Endothelial cell of umbilical vein (primary cell): ENCODE data around the gene TTC1. TPM values are rescaled to one million over a fixed set of nuclear protein-coding genes. Genes with fewer than 3 reads are reported as not detected.

Experiments
- BruUV-seq: library from RNA; stranded (reverse); fragments of 400-500 nt; replicated peaks from 2 replicates; lab custom pipeline; 2021; lab: Mats Ljungman, UMichigan
- CTCF ChIA-PET: fragments of 300-600, 350-600 bp; sonication (Branson Sonifier 250); formaldehyde crosslinking; loops from one replicate; lab custom pipeline; 2021; ENCODE audit warnings: antibody characterized with exemption, inconsistent platforms; lab: Charles Lee
- POLR2A ChIA-PET: fragments of 300-600, 350-600 bp; sonication (Branson Sonifier 250); formaldehyde crosslinking; loops from one replicate; lab custom pipeline; 2021; ENCODE audit warnings: antibody characterized with exemption, inconsistent platforms; lab: Charles Lee
- DNase-seq: peaks from one replicate; pipeline ENCODE4 v3.0.0-alpha.2; 2011; ENCODE audit warnings: low read depth, low spot score
- FAIRE-seq: peaks from 2 replicates; lab custom pipeline; 2011; peaks lifted over from hg19 to GRCh38; lab: Jason Lieb, UNC
- H2AFZ ChIP-seq: 2 replicates; pipeline ENCODE4 v1.6.0; 2012; ENCODE audit warnings: low read depth, low read length, control low read depth, inconsistent platforms
- H3K27ac ChIP-seq: 2 replicates; pipeline ENCODE4 v1.5.1; 2011; ENCODE audit warnings: low read depth, mild to moderate bottlenecking, control low read depth, low read length, moderate library complexity; ENCODE audit not compliant: insufficient read depth
- H3K27me3 ChIP-seq, 2 experiments: 2 replicates each; pipeline versions ENCODE4 v1.6.0 to v1.6.1; 2011; ENCODE audit warnings: low read length in 2 of 2, mixed read lengths in 1 of 2; ENCODE audit not compliant: control insufficient read depth in 2 of 2, insufficient read depth in 2 of 2
- H3K36me3 ChIP-seq, 2 experiments: 2 replicates in 1 of 2; 3 replicates in 1 of 2; pipeline ENCODE4 v1.5.1; 2011; ENCODE audit warnings: low read length in 2 of 2, mild to moderate bottlenecking in 1 of 2, moderate library complexity in 1 of 2; ENCODE audit not compliant: control insufficient read depth in 2 of 2, insufficient read depth in 2 of 2; ENCODE audit errors: extremely low read depth in 1 of 2
- H3K4me1 ChIP-seq: 3 replicates; pipeline ENCODE4 v1.5.1; 2011; ENCODE audit warnings: mild to moderate bottlenecking, low read length; ENCODE audit not compliant: control insufficient read depth, insufficient read depth; ENCODE audit errors: extremely low read depth
- H3K4me2 ChIP-seq: 2 replicates; pipeline ENCODE4 v1.6.1; 2011; ENCODE audit warnings: low read length, control low read depth, mixed read lengths; ENCODE audit not compliant: insufficient read depth
- H3K4me3 ChIP-seq, 3 experiments: fragments of 200-600 bp in 1 of 3; sonication (generic), shearing (Covaris generic) in 1 of 3; replicated peaks in 1 of 3; 2 replicates each; pipeline ENCODE4 v1.5.1; 2011 to 2016; ENCODE audit warnings: control low read depth in 3 of 3, low read length in 3 of 3, mild to moderate bottlenecking in 2 of 3, inconsistent platforms in 1 of 3, low read depth in 1 of 3, moderate library complexity in 1 of 3; ENCODE audit not compliant: insufficient read depth in 1 of 3
- H3K79me2 ChIP-seq: 2 replicates; pipeline ENCODE4 v1.6.0; 2012; ENCODE audit warnings: low read length, inconsistent platforms; ENCODE audit not compliant: control insufficient read depth, insufficient read depth
- H3K9ac ChIP-seq: replicated peaks from 2 replicates; pipeline ENCODE3; 2011; ENCODE audit warnings: low read length, control low read depth; ENCODE audit not compliant: insufficient read depth; ENCODE audit errors: extremely low read depth
- H3K9me1 ChIP-seq: replicated peaks from 3 replicates; pipeline ENCODE4 v1.6.0; 2011; ENCODE audit warnings: mild to moderate bottlenecking, low read length; ENCODE audit not compliant: control insufficient read depth, insufficient read depth; ENCODE audit errors: extremely low read depth
- H3K9me3 ChIP-seq: replicated peaks from 2 replicates; pipeline ENCODE4 v1.5.1; 2012; ENCODE audit warnings: low read length, inconsistent platforms; ENCODE audit not compliant: control insufficient read depth, insufficient read depth
- H4K20me1 ChIP-seq: replicated peaks from 2 replicates; pipeline ENCODE3; 2011; ENCODE audit warnings: mild to moderate bottlenecking, low read length; ENCODE audit not compliant: control insufficient read depth, insufficient read depth; ENCODE audit errors: extremely low read depth
- CTCF ChIP-seq, 2 donors: IDR thresholded peaks; 1 replicate in 1 of 2; 2 replicates in 1 of 2; pipeline ENCODE4 v1.5.1; 2011; ENCODE audit warnings: low read length in 2 of 2, mild to moderate bottlenecking in 2 of 2, moderate library complexity in 2 of 2, control low read depth in 1 of 2, inconsistent platforms in 1 of 2, low read depth in 1 of 2; ENCODE audit not compliant: insufficient read depth in 1 of 2; ENCODE audit errors: extremely low read depth in 1 of 2
- EZH2 ChIP-seq: IDR thresholded peaks from 2 replicates; pipeline ENCODE4 v1.6.1; 2012; ENCODE audit warnings: borderline replicate concordance, low read depth, mild to moderate bottlenecking, moderate library complexity, low read length, inconsistent platforms; ENCODE audit not compliant: severe bottlenecking
- FOS ChIP-seq: IDR thresholded peaks from 2 replicates; pipeline ENCODE4 v1.6.1; 2011; ENCODE audit warnings: mild to moderate bottlenecking, low read length, moderate library complexity, borderline replicate concordance; ENCODE audit not compliant: insufficient read depth
- GATA2 ChIP-seq: IDR thresholded peaks from 2 replicates; pipeline ENCODE4 v1.7.0; 2011; ENCODE audit warnings: low read depth, mild to moderate bottlenecking, moderate library complexity, mixed read lengths, low read length; ENCODE audit not compliant: insufficient read length, insufficient read depth
- JUN ChIP-seq: IDR thresholded peaks from 2 replicates; pipeline ENCODE4 v1.6.1; 2011; ENCODE audit warnings: borderline replicate concordance, low read depth; ENCODE audit not compliant: insufficient read length, insufficient read depth
- MAX ChIP-seq: IDR thresholded peaks from 2 replicates; pipeline ENCODE4 v1.6.1; 2011; ENCODE audit not compliant: insufficient read depth, insufficient read length
- MYC ChIP-seq: IDR thresholded peaks from one replicate; pipeline ENCODE4 v1.6.1; 2011; ENCODE audit warnings: mild to moderate bottlenecking, low read depth, low read length
- POLR2A ChIP-seq: IDR thresholded peaks from 2 replicates; pipeline ENCODE4 v1.6.1; 2012; ENCODE audit warnings: low read depth, mild to moderate bottlenecking, control low read depth, low read length
- POLR2AphosphoS5 ChIP-seq: IDR thresholded peaks from 2 replicates; pipeline ENCODE4 v1.6.1; 2012; ENCODE audit warnings: low read depth, mild to moderate bottlenecking, control low read depth, low read length, moderate library complexity; ENCODE audit not compliant: insufficient read depth
- dilution Hi-C: fragments of 300-500 bp; cut with MboI; formaldehyde crosslinking; loops from one replicate; pipeline ENCODE4 v1.15.0; 2019; ENCODE audit warnings: low sequenced_read_pairs; ENCODE audit not compliant: extremely low pct_ligation_motif_present
- intact Hi-C: fragments of 100-400 bp; cut with micrococcal nuclease; formaldehyde crosslinking; loops from one replicate; pipeline ENCODE4 v1.10.0; 2022
- polyA plus RNA-seq, 4 experiments: library from polyadenylated mRNA; depleted of rRNA in 3 of 4; stranded (reverse) in 3 of 4; unstranded in 1 of 4; fragments of >200 nt; gene quantifications; 2 replicates each; pipeline versions ENCODE4 v1.2.1 to v1.2.3, GENCODE V29; 2011 to 2012; ENCODE audit warnings: missing spikeins in 1 of 4
- total RNA-seq: library from RNA; stranded (reverse); gene quantifications from 2 replicates; pipeline ENCODE4 v1.2.3, GENCODE V29; 2021

Gene TTC1
- total and polyA plus RNA-seq, 2 donors (not counting 3 experiments of a cell fraction or from before 2014, with no cell fraction given) = 23.9 to 62.6 TPM

- Histone ChIP-seq H2AFZ (no peak overlapping the region), H3K9me1 (peaks cover 3% of the 10 kb centered on the region), H3K9me3 (no peaks in the 10 kb centered on the region), H3K4me3 (no peak overlapping the region), H3K36me3 (peaks cover 5 to 9% of the 10 kb centered on the region in 2 experiments), H3K27me3 (no peaks in the 10 kb centered on the region), H3K9ac (no peak overlapping the region), H3K4me1 (peaks cover 6% of the 10 kb centered on the region), H3K79me2 (peaks cover 2% of the 10 kb centered on the region), H3K27ac (no peak overlapping the region), H3K4me2 (no peak overlapping the region), H4K20me1 (no peaks in the 10 kb centered on the region)
- ChIA-PET POLR2A (interaction anchor here (0.6 kb wide), 1 partner anchor 210 kb away, joined by 4 read pairs; no protein-coding TSS in a partner anchor), CTCF (interaction anchor here (1.4 to 1.5 kb wide), 2 partner anchors 9 to 360 kb away, joined by 5 to 9 read pairs; no protein-coding TSS in a partner anchor)
- intact Hi-C loops = no loop called here
- no peak for TF ChIP-seq POLR2AphosphoS5
- no peak for TF ChIP-seq MYC
- TF ChIP-seq EZH2 = no peak
- TF ChIP-seq GATA2 = no peak
- TF ChIP-seq MAX = no peak
- TF ChIP-seq JUN = no peak
- TF ChIP-seq CTCF (IDR thresholded peaks at IDR 0.05; ENCODE audit: extremely low read depth in 1 of 2, insufficient read depth in 1 of 2, low read depth in 1 of 2, low read length in 2 of 2) = no peak
- TF ChIP-seq FOS = no peak
- no peak for TF ChIP-seq POLR2A
- DNase-seq (no peak), FAIRE-seq (no peak)
- dilution Hi-C loops = no loop called here
- no TSS peak for BruUV-seq
Observed at GRCh38 chr5:160030631-160031377, 21.9 kb downstream of the TTC1 start.
